ENCODE measurements around the gene MVK.

The MVK gene

DNA sequence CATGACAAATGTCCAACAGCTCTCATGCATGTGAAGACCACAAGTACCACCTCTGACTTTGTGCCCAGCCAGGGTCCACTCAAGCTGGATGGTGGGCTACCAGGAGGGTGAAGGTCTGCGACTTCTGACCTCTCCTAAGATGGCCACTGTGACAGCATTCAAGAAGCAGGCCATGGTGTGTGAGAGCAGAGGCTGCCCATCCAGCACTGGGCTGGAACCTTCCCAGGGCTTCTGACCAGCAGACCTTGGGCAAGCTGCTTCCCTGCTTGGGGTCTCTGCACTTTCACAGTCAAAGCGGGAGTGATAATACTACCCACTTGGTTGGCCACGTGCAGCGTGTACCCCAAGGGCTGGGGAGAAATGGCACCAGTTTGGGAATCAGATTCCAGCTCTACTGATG, 10.7 kb upstream of the MVK start:
- no peak overlapping the region for H3K4me2 ChIP-seq (ENCODE audit: low read depth, low read length, poor library complexity, severe bottlenecking)

GRCh38 chr12:109563291-109564284, 10.0 kb upstream of the MVK start:
- Histone ChIP-seq H3K9me3 (ENCODE audit: insufficient read depth, low read depth, low read length) (no peaks in the 10 kb centered on the region), H3K4me2 (ENCODE audit: low read depth, low read length, poor library complexity, severe bottlenecking) (no peak overlapping the region), H2AFZ (ENCODE audit: low read length) (no peak overlapping the region), H3K9me2 (replicated peaks; ENCODE audit: low read depth, low read length) (no peaks in the 10 kb centered on the region), H3K4me1 (ENCODE audit: insufficient read depth, low read length, poor library complexity, severe bottlenecking) (peaks cover 2% of the 10 kb centered on the region), H3K9ac (ENCODE audit: low read depth, low read length, poor library complexity, severe bottlenecking) (no peak overlapping the region), H3K36me3 (ENCODE audit: insufficient read depth, low read length) (peaks cover 36% of the 10 kb centered on the region; the same call in 1 of the 2 replicates), H3F3A (ENCODE audit: low read depth) (no peaks in the 10 kb centered on the region), H4K20me1 (ENCODE audit: insufficient read depth, low read length, poor library complexity, severe bottlenecking) (no peaks in the 10 kb centered on the region), H3K4me3 (ENCODE audit: low read length, poor library complexity, severe bottlenecking) (no peak overlapping the region), H3K79me2 (ENCODE audit: insufficient read depth, low read length) (no peaks in the 10 kb centered on the region), H3K27me3 (ENCODE audit: insufficient read depth, low read length, poor library complexity, severe bottlenecking) (no peaks in the 10 kb centered on the region)
- no peak for TF ChIP-seq CTCF (conservative IDR thresholded peaks at IDR 0.05; ENCODE audit: low read length)

More for the DNA sequence above, 10.7 kb upstream of the MVK start:
- Histone ChIP-seq H3K9me2 (replicated peaks; ENCODE audit: low read depth, low read length) (no peaks in the 10 kb centered on the region), H3K9ac (ENCODE audit: low read depth, low read length, poor library complexity, severe bottlenecking) (no peak overlapping the region), H3K4me1 (ENCODE audit: insufficient read depth, low read length, poor library complexity, severe bottlenecking) (peaks cover 9% of the 10 kb centered on the region), H4K20me1 (ENCODE audit: insufficient read depth, low read length, poor library complexity, severe bottlenecking) (no peaks in the 10 kb centered on the region), H3K27me3 (ENCODE audit: insufficient read depth, low read length, poor library complexity, severe bottlenecking) (no peaks in the 10 kb centered on the region), H3F3A (ENCODE audit: low read depth) (no peaks in the 10 kb centered on the region), H2AFZ (ENCODE audit: low read length) (no peak overlapping the region), H3K4me3 (ENCODE audit: low read length, poor library complexity, severe bottlenecking) (no peak overlapping the region), H3K36me3 (ENCODE audit: insufficient read depth, low read length) (peaks cover 29% of the 10 kb centered on the region; the same call in 1 of the 2 replicates), H3K79me2 (ENCODE audit: insufficient read depth, low read length) (no peaks in the 10 kb centered on the region), H3K9me3 (ENCODE audit: insufficient read depth, low read depth, low read length) (no peaks in the 10 kb centered on the region)
- TF ChIP-seq CTCF (conservative IDR thresholded peaks at IDR 0.05; ENCODE audit: low read length) (no peak), EZH2phosphoT487 (IDR thresholded peaks at IDR 0.05; ENCODE audit: borderline replicate concordance) (no peak)

GRCh38 chr12:109566424-109566823, 7.2 kb upstream of the MVK start:
- H3K4me3 ChIP-seq (ENCODE audit: low read length, poor library complexity, severe bottlenecking): no peak overlapping the region
- no peaks in the 10 kb centered on the region for H3K27me3 ChIP-seq (ENCODE audit: insufficient read depth, low read length, poor library complexity, severe bottlenecking)
- H3K79me2 ChIP-seq (ENCODE audit: insufficient read depth, low read length): peaks cover 10% of the 10 kb centered on the region; the same call in 1 of the 2 replicates
- H3K36me3 ChIP-seq (ENCODE audit: insufficient read depth, low read length): peaks cover 37% of the 10 kb centered on the region; the same call in 1 of the 2 replicates
- H3F3A ChIP-seq (ENCODE audit: low read depth): no peaks in the 10 kb centered on the region
- H4K20me1 ChIP-seq (ENCODE audit: insufficient read depth, low read length, poor library complexity, severe bottlenecking): no peaks in the 10 kb centered on the region
- H3K4me2 ChIP-seq (ENCODE audit: low read depth, low read length, poor library complexity, severe bottlenecking): no peak overlapping the region
- H3K4me1 ChIP-seq (ENCODE audit: insufficient read depth, low read length, poor library complexity, severe bottlenecking): peaks cover 7% of the 10 kb centered on the region
- H3K9ac ChIP-seq (ENCODE audit: low read depth, low read length, poor library complexity, severe bottlenecking): no peak overlapping the region
- H3K9me2 ChIP-seq (replicated peaks; ENCODE audit: low read depth, low read length): no peaks in the 10 kb centered on the region
- H3K9me3 ChIP-seq (ENCODE audit: insufficient read depth, low read depth, low read length): no peaks in the 10 kb centered on the region
- no peak for TF ChIP-seq EZH2phosphoT487 (IDR thresholded peaks at IDR 0.05; ENCODE audit: borderline replicate concordance)
- TF ChIP-seq CTCF (conservative IDR thresholded peaks at IDR 0.05; ENCODE audit: low read length): no peak
- H2AFZ ChIP-seq (ENCODE audit: low read length): no peak overlapping the region
